ENCODE measurements around the gene GAL3ST1. TPM values are rescaled to one million over a fixed set of nuclear protein-coding genes. Genes with fewer than 3 reads are reported as not detected.

The GAL3ST1 gene
- polyA plus RNA-seq, 1 of the 3 experiments (the other 2 are of a cell fraction) = not detected

GRCh38 chr22:30573594-30574094, 821 bp downstream of the GAL3ST1 start (continued):
- TF ChIP-seq EZH2phosphoT487 (IDR thresholded peaks at IDR 0.05; ENCODE audit: borderline replicate concordance, low read depth) (no peak), RFX5 (IDR thresholded peaks at IDR 0.05; ENCODE audit: low read length) (no peak), GATA2 (CRISPR knock-in tag; IDR thresholded peaks at IDR 0.05) (no peak), NRF1 (IDR thresholded peaks at IDR 0.05; ENCODE audit: low read depth, low read length) (no peak), SMC3 (IDR thresholded peaks at IDR 0.05; ENCODE audit: low read depth, low read length) (no peak), JUND (IDR thresholded peaks at IDR 0.05) (no peak), RAD21 (IDR thresholded peaks at IDR 0.05; ENCODE audit: low read length) (no peak)

GRCh38 chr22:30572840-30573593, 1.4 kb downstream of the GAL3ST1 start:
- no peak overlapping the region for H3K27ac ChIP-seq (ENCODE audit: low read depth in 2 of 2, low read length in 1 of 2)
- no peaks in the 10 kb centered on the region for H3K79me2 ChIP-seq (ENCODE audit: insufficient read depth)
- WGBS (ENCODE audit: low lambda C conversion rate) = 60% methylated on average over 8 of the region's 12 CpGs
- no peak for TF ChIP-seq MEF2A (IDR thresholded peaks at IDR 0.05; ENCODE audit: borderline replicate concordance, low read depth)
- TF ChIP-seq FOXM1 (IDR thresholded peaks at IDR 0.05; ENCODE audit: low read depth) = no peak
- no peak for TF ChIP-seq YY1 (IDR thresholded peaks at IDR 0.05; ENCODE audit: low read depth)
- TF ChIP-seq, protein P1, sequence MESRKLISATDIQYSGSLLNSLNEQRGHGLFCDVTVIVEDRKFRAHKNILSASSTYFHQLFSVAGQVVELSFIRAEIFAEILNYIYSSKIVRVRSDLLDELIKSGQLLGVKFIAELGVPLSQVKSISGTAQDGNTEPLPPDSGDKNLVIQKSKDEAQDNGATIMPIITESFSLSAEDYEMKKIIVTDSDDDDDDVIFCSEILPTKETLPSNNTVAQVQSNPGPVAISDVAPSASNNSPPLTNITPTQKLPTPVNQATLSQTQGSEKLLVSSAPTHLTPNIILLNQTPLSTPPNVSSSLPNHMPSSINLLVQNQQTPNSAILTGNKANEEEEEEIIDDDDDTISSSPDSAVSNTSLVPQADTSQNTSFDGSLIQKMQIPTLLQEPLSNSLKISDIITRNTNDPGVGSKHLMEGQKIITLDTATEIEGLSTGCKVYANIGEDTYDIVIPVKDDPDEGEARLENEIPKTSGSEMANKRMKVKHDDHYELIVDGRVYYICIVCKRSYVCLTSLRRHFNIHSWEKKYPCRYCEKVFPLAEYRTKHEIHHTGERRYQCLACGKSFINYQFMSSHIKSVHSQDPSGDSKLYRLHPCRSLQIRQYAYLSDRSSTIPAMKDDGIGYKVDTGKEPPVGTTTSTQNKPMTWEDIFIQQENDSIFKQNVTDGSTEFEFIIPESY (IDR thresholded peaks at IDR 0.05; ENCODE audit: borderline replicate concordance, low read depth) = no peak
- no peak for TF ChIP-seq USF1 (IDR thresholded peaks at IDR 0.05; ENCODE audit: borderline replicate concordance, low read depth)
- no peak for TF ChIP-seq EZH2phosphoT487 (IDR thresholded peaks at IDR 0.05; ENCODE audit: borderline replicate concordance, low read depth)
- TF ChIP-seq ELF1 (IDR thresholded peaks at IDR 0.05) = no peak
- TF ChIP-seq SIN3A (IDR thresholded peaks at IDR 0.05; ENCODE audit: borderline replicate concordance, low read depth, low read length) = no peak
- TF ChIP-seq MAX (IDR thresholded peaks at IDR 0.05; ENCODE audit: low read depth) = no peak
- TF ChIP-seq, protein P2, sequence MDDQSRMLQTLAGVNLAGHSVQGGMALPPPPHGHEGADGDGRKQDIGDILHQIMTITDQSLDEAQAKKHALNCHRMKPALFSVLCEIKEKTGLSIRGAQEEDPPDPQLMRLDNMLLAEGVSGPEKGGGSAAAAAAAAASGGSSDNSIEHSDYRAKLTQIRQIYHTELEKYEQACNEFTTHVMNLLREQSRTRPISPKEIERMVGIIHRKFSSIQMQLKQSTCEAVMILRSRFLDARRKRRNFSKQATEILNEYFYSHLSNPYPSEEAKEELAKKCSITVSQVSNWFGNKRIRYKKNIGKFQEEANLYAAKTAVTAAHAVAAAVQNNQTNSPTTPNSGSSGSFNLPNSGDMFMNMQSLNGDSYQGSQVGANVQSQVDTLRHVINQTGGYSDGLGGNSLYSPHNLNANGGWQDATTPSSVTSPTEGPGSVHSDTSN (IDR thresholded peaks at IDR 0.05) = no peak
- TF ChIP-seq, protein P3, sequence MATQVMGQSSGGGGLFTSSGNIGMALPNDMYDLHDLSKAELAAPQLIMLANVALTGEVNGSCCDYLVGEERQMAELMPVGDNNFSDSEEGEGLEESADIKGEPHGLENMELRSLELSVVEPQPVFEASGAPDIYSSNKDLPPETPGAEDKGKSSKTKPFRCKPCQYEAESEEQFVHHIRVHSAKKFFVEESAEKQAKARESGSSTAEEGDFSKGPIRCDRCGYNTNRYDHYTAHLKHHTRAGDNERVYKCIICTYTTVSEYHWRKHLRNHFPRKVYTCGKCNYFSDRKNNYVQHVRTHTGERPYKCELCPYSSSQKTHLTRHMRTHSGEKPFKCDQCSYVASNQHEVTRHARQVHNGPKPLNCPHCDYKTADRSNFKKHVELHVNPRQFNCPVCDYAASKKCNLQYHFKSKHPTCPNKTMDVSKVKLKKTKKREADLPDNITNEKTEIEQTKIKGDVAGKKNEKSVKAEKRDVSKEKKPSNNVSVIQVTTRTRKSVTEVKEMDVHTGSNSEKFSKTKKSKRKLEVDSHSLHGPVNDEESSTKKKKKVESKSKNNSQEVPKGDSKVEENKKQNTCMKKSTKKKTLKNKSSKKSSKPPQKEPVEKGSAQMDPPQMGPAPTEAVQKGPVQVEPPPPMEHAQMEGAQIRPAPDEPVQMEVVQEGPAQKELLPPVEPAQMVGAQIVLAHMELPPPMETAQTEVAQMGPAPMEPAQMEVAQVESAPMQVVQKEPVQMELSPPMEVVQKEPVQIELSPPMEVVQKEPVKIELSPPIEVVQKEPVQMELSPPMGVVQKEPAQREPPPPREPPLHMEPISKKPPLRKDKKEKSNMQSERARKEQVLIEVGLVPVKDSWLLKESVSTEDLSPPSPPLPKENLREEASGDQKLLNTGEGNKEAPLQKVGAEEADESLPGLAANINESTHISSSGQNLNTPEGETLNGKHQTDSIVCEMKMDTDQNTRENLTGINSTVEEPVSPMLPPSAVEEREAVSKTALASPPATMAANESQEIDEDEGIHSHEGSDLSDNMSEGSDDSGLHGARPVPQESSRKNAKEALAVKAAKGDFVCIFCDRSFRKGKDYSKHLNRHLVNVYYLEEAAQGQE (IDR thresholded peaks at IDR 0.05; ENCODE audit: low read depth, low read length) = no peak
- H3K36me3 ChIP-seq (replicated peaks in 1 of 2; ENCODE audit: control insufficient read depth in 1 of 2, insufficient read depth in 2 of 2, low read length in 1 of 2) = peaks cover 0 to 19% of the 10 kb centered on the region in 2 experiments
- H2AFZ ChIP-seq (ENCODE audit: low read depth) = no peak overlapping the region
- H3K9me2 ChIP-seq = no peaks in the 10 kb centered on the region
- H3K4me2 ChIP-seq = no peak overlapping the region
- H3K9ac ChIP-seq = no peak overlapping the region
- no peaks in the 10 kb centered on the region for H3K27me3 ChIP-seq (ENCODE audit: insufficient read depth)
- H3F3A ChIP-seq (replicated peaks; ENCODE audit: insufficient read depth) = peaks cover 7% of the 10 kb centered on the region
- H4K20me1 ChIP-seq (ENCODE audit: insufficient read depth) = 0 out of 2 replicates have a peak, but pooled peaks cover 2% of the 10 kb centered on the region
- ChIA-PET POLR2A (no interaction called here), CTCF (interaction anchor here (0.9 to 1.2 kb wide), 2 partner anchors 10 to 16 kb away, joined by 3 to 4 read pairs; no protein-coding TSS in a partner anchor)
- H3K4me3 ChIP-seq (ENCODE audit: low read depth in 2 of 2, low read length in 1 of 2) = no peak overlapping the region
- H3K4me1 ChIP-seq (ENCODE audit: control insufficient read depth in 1 of 2, insufficient read depth in 2 of 2, low read depth in 1 of 2, low read length in 1 of 2) = peaks cover 10 to 27% of the 10 kb centered on the region in 2 experiments; a peak in 2 of 4 replicates
- no peaks in the 10 kb centered on the region for H3K9me3 ChIP-seq
- DNase-seq = no peak
